Thyroid gland (tissue), 4 donors: Measurements from ENCODE around the gene DAGLB.

Source experiments
- CTCF ChIP-seq, 6 experiments: fragments of 200-600 bp in 3 of 6; fragments of 450-650 bp in 3 of 6; sonication (generic) in 3 of 6; IDR thresholded peaks; one replicate each; pipeline ENCODE4 v1.5.1; 2016 to 2019; ENCODE audit warnings: antibody characterized with exemption in 6 of 6, mild to moderate bottlenecking in 2 of 6, inconsistent platforms in 1 of 6, moderate library complexity in 1 of 6
- POLR2A ChIP-seq, 2 donors: fragments of 450-650 bp; IDR thresholded peaks; one replicate each; pipeline ENCODE4 v1.6.1; 2017; ENCODE audit warnings: antibody characterized with exemption in 2 of 2, mild to moderate bottlenecking in 2 of 2, moderate library complexity in 1 of 2

- TF ChIP-seq CTCF (IDR thresholded peaks at IDR 0.05) = no peak
- no peak for TF ChIP-seq POLR2A (IDR thresholded peaks at IDR 0.05)
Measured at GRCh38 chr7:6451224-6451705, 3.5 kb upstream of the DAGLB start.
